GM21825 (cell line): Measurements from ENCODE around the gene LDB2.

Source experiments
- ATAC-seq: cut with Tn5 transposase; IDR thresholded peaks from one replicate; pipeline ENCODE4 v1.9.1; 2021; ENCODE audit warnings: mild to moderate bottlenecking, moderate library complexity; ENCODE audit not compliant: unreplicated experiment

LDB2 gene

DNA sequence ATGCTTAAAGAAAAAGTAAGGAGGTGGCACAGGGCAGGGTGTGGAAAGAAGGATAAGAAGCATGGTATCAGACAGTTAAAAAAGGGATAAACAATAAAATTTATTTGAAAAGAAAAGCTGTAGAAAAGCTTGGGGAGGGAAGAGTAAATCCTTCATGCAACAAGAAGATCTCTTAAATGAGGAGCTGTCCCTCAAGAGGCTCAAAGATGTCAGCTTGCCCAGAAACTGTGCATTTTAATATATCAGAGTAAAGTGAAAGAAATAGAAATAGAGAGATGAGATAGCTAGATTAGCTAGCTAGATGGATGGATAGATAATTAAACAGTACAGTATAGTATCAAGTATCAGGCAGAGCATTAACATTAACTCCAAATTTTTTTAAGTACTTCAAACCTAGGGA lies 170.3 kb downstream of the LDB2 start:
- ATAC-seq, result no peak

- no peak for ATAC-seq
Measured at GRCh38 chr4:16727218-16727617, 171.2 kb downstream of the LDB2 start.

GRCh38 chr4:16726368-16727050 lies 171.9 kb downstream of the LDB2 start:
- ATAC-seq, result no peak

- ATAC-seq, result no peak
Measured at GRCh38 chr4:16725252-16725651, 173.2 kb downstream of the LDB2 start.

GRCh38 chr4:16722416-16722815 lies 176.0 kb downstream of the LDB2 start:
- ATAC-seq, result no peak

DNA sequence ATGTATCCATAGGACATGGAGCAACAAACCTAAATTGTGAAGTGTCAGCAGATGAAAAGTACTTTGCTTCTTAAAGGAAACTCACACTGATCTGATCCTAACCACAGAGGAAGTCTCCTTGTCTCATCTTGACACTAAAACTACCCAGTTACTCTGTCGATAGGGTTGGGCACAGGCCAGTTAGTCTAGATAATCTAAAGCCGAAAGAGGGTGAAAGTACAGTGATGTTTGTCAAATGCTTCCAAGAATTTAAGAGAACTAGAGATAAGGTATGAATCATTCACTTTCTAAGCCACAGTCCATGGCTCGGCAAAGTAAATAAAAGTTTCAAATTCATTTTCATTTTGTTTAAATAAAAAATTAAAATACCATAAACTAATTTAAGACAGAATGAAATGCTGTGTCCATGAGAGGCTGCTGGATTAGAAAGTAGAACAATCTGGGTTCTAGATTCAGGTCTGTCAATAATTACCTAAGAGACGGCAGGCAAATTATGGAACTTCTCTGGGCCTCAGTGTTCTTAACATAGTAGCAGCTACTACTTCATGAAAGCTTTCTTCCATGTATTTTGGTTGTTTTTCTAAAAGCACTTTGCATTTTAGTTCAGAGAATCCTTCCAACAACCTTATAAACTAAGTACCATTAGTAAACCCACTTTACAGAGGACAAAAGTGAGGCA lies 176.7 kb downstream of the LDB2 start:
- no peak for ATAC-seq

DNA sequence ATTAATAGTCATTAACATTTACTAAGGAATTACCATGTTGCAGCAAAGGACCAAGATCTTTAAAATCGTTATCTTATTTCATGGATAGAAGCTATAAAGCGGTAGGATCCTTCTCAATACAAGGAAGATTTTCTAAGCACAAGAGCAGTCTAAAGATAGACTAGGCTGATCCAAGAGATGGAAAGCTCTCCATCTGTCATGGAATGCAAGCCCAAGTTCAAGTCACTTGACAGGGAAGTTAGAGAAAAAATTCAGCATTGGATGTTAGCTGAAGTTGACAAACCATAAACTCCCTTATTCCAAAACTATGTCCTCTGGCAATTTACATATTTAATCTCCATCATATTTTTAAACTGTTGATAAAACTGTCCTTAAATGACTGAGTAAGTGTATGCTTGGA lies 177.7 kb downstream of the LDB2 start:
- ATAC-seq, result no peak

DNA sequence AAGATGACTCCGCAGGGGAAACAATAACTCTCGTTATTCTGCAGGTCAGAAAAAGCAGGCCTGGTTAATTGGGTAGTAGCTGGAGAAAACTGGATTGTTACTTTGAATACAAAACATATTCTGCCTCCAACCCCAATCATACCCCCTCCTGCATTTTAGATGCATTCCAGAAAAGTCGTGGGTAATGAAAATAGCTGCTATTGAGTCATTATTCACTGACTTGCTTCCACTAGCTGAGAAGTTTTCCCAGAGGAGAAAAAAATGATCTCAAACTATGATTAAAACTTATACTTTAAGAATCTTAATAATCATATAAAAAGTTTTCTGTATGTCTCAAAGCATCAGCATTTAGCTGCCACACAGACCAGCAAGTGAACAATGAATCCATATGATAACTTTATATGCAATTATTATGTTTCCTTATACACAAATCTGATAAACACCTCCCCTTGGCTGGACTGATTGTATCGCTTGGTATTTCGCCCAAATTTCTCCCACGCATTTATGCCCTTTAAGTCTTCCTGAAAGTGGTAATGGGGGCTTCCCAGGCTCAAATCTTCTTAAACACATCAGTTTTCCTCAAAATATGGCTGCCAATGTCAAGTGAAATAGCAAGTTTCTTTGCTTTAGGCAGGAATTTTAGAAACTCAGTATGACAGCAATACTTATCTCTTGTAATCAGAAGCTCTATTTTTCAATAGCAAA lies 181.0 kb downstream of the LDB2 start:
- ATAC-seq, result no peak

- no peak for ATAC-seq
Measured at GRCh38 chr4:16715482-16715881, 183.0 kb downstream of the LDB2 start.

DNA sequence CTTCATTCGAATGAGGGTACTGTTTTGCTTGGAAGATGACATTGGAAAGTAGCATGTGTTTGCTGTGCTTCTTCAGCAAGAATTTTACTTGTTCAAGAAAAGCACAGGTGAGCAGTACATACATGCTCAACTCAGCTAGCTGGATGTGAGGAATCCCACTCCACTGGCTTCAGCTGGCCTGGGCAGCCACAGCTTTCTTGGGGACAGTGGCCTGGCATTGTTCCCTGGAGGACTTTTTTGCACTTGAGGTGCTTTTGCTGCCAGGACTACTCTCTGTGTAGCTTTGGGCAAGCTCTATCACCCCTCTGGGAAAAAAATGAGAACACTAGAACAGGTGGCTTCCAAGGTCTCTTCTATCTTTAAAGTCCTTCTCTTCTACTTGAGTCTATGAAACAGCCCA lies 184.3 kb downstream of the LDB2 start:
- no peak for ATAC-seq

DNA sequence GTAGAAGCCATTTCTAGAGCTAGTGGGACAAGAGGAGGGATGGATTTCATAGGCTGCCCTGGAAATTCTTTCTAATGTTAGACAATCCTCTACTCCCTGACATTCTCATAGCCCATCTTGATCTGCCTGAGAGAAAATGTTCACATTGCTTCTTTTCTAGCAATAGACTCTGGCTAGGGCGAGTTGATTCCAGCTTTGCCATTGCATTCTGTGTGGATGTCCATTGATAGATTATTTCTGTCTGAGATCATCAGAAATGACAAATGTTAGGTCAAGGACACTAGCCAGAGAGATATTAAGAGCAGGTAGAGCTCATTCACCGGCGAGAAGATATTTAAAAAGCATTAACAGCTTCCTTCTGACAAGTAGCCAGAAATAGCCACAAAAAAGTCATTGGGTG lies 184.7 kb downstream of the LDB2 start:
- no peak for ATAC-seq

DNA sequence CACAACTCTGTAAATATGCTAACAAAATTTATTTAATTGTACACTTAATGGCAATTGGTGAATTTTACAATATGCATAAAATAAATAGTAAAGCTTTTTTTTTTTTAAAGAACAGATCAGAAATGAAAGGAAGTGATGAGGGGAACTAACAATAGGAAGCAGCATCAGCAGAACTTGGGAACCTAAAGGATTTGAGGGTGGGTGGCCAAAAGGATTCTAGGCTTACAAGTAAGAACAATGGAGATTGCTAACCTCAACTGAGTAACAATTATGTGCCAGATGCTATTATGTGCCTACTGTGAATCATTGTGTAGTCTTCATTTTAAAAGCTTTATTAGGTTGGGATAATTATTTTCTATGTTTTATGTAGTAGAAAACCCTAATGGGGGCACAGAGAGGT lies 185.2 kb downstream of the LDB2 start:
- no peak for ATAC-seq

DNA sequence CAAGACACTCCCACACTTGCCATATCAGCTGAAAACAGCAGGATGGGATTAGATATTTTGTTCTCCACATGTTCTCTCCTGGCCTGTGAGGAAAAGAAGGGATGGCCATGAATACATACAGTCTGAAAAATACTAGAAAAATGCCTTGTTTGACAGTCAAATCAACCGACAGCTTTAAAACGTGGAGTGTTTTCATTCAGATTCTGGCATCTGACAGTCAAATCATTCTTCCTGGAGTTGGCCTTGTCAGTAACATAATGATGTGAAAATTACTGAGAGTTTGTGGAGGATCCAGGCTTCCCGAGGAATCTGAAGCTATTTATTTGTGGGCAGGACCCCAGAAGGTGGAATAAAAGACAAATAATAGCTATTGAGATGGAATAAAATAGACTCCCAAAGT lies 188.2 kb downstream of the LDB2 start:
- ATAC-seq, result no peak

- no peak for ATAC-seq
Measured at GRCh38 chr4:16707874-16708273, 190.6 kb downstream of the LDB2 start.

GRCh38 chr4:16706251-16706650 lies 192.2 kb downstream of the LDB2 start:
- no peak for ATAC-seq

DNA sequence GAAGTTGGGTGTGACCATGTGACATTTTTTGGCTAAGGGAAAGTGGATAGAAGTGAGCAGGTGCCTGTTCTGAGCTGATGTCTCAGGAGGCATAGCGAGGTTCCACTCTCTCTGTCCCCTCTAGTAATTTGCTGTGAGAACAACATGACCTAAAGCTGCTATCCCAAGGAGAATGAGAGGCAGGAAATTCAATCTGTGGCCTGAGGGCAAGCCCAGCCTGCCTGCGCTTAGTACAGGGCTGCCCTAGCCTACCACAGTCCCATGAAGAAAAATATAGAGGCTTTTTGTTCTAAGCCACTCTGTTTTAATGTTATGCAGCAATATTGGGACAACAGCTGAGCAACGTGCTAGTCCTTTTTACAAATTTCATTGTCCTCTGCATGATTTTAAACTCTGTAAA lies 193.1 kb downstream of the LDB2 start:
- no peak for ATAC-seq

GRCh38 chr4:16704489-16704888 lies 194.0 kb downstream of the LDB2 start:
- no peak for ATAC-seq

GRCh38 chr4:16695896-16696295 lies 202.5 kb downstream of the LDB2 start:
- no peak for ATAC-seq

GRCh38 chr4:16694884-16695276 lies 203.6 kb downstream of the LDB2 start:
- ATAC-seq, result no peak

DNA sequence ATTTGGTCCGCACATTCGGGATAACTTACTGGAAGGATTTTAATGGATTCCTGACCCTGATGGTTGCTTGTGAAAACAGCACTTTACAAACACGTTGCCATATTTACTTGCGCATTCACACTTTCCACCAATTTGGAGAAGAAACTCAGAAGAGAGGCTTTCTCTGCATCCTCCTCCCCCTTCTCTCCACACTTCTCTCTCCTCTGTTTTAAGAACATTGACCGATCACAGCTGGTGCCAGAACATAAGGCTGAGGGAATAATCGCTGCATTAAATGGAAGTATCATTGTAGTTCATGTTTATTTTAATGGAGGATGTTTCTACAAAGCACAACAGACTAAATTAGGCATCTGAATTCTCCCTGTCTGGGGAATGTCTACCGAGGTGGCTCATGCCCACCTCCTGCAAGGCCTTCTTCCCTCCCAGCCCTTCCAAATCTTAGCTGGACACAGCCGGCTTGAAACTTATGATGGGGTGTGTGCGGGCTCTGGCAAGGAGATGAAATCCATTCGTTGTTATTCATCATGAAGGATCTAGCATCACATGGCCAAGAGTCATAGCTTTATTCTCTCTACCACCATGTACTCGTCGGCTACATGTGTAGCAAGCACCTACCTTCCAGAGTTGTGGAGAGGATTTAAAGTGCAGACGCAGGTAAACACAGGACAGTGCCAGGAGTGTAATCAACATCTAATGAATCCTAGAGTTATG lies 204.1 kb downstream of the LDB2 start:
- no peak for ATAC-seq

- ATAC-seq, result no peak
Measured at GRCh38 chr4:16693641-16694040, 204.8 kb downstream of the LDB2 start.
